ENCODE measurements around the gene RSBN1L. TPM values are rescaled to one million over a fixed set of nuclear protein-coding genes. Genes with fewer than 3 reads are reported as not detected.

RSBN1L gene
- total RNA-seq, 2 experiments from 2014 or later: 24.5 to 27.4 TPM

DNA sequence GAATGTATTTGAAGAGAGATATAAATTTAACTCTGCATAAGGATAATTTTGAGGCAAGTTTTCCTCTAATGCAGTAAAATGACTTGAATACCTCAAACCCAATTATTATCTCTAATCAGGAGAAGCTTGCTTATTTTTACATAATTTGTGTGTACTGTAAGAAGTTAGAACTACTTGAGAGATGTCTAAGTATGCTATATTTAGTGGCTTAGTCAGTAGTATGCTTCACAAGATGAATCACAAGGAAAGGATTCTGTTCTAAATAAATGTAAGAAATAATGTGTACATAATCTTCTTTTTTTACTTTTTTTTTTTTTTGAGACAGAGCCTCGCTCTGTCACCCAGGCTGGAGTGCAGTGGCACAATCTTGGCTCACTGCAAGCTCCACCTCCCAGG lies 116.0 kb downstream of the RSBN1L start:
- Mint-ChIP-seq H3K4me3 (no peak overlapping the region), H3K36me3 (ENCODE audit: low read depth) (peaks cover 51% of the 10 kb centered on the region), H3K27ac (no peak overlapping the region), H3K27me3 (ENCODE audit: low read depth) (no peaks in the 10 kb centered on the region), H3K9me3 (ENCODE audit: insufficient read depth) (peaks cover 30% of the 10 kb centered on the region), H3K4me1 (ENCODE audit: low read depth) (peaks cover 12% of the 10 kb centered on the region)
- DNase-seq (no peak), ATAC-seq (no peak)
- ChIA-PET CTCF (interaction anchor here (1.2 to 1.5 kb wide), 2 partner anchors 13 to 15 kb away, joined by 3 read pairs; no protein-coding TSS in a partner anchor), POLR2A (no interaction called here)

DNA sequence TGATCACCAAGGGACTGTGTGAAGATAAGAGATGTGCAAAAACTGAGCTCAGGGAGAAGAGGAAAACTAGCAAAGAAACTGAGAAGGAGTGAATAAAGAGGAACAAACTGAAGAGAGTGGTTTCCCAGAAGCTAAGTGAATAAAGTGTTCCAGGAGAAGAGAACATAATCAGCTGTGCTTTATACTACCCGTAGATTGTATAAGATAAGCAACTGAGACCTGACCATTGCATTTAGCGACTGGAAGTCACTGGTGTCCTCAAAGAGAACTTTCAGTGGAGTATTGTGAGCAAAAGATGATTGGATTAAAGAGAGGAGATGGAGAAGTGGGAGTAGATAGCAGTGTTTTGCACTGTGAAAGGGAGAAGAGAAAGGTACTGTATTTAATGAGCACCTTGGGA lies 116.9 kb downstream of the RSBN1L start:
- peaks cover 23% of the 10 kb centered on the region for H3K9me3 Mint-ChIP-seq (ENCODE audit: insufficient read depth)
- peaks cover 12% of the 10 kb centered on the region for H3K4me1 Mint-ChIP-seq (ENCODE audit: low read depth)
- CTCF ChIA-PET: interaction anchor here (0.6 to 1.1 kb wide), 2 partner anchors 14 to 15 kb away, joined by 3 to 4 read pairs; partner anchors contain the start of genes PHTF2 and TMEM60
- H3K27ac Mint-ChIP-seq: no peak overlapping the region
- no peak overlapping the region for H3K4me3 Mint-ChIP-seq
- peaks cover 51% of the 10 kb centered on the region for H3K36me3 Mint-ChIP-seq (ENCODE audit: low read depth)
- DNase-seq: no peak
- no peaks in the 10 kb centered on the region for H3K27me3 Mint-ChIP-seq (ENCODE audit: low read depth)
- POLR2A ChIA-PET: no interaction called here
- no peak for ATAC-seq

DNA sequence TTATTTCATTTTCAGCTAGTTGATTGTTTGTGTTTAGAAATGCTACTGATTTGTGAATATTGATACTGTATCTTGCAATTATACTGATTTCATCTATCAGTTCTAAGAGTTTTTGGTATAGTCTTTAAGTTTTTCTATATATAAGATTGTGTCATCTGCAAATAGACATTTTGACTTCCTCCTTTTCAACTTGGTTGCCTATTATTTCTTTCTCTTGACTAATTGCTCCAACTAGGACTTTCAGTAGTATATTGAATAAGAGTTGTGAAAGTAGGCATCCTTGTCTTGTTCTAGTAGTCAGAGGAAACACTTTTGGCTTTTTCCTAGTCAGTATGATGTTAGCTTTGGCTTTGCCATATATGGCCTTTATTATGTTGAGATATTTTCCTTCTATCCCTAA lies 122.8 kb downstream of the RSBN1L start:
- no peak overlapping the region for H3K4me3 Mint-ChIP-seq
- POLR2A ChIA-PET: no interaction called here
- CTCF ChIA-PET: no interaction called here

DNA sequence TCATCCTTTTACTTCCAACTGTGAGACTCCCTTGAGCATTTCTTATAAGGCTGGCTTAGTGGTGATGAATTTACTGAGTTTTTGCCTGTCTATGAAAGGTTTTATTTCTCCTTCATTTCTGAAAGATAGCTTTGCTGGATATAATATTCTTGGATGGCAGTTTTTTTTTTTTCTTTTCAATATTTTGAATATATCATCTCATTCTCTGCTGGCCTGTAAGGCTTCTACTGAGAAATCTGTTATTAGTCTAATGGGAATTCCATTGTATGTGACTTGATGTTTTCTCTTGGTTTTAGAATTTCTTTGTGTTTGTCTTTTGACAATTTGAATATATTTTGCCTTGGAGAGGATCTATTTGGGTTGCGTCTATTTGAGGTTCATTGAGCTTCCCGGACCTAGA lies 124.7 kb downstream of the RSBN1L start:
- H3K27me3 Mint-ChIP-seq (ENCODE audit: low read depth): no peaks in the 10 kb centered on the region
- no peak overlapping the region for H3K4me3 Mint-ChIP-seq
- H3K9me3 Mint-ChIP-seq (ENCODE audit: insufficient read depth): peaks cover 51% of the 10 kb centered on the region
- peaks cover 86% of the 10 kb centered on the region for H3K36me3 Mint-ChIP-seq (ENCODE audit: low read depth)
- H3K4me1 Mint-ChIP-seq (ENCODE audit: low read depth): peaks cover 19% of the 10 kb centered on the region
- POLR2A ChIA-PET: no interaction called here
- ATAC-seq: no peak
- H3K27ac Mint-ChIP-seq: no peak overlapping the region
- DNase-seq: no peak
- CTCF ChIA-PET: interaction anchor here (0.9 kb wide), 1 partner anchor 13 kb away, joined by 3 read pairs; no protein-coding TSS in a partner anchor

More for the DNA sequence above, 122.8 kb downstream of the RSBN1L start:
- no peak for ATAC-seq
- DNase-seq: no peak
- Mint-ChIP-seq H3K4me1 (ENCODE audit: low read depth) (peaks cover 14% of the 10 kb centered on the region), H3K27ac (no peak overlapping the region), H3K27me3 (ENCODE audit: low read depth) (no peaks in the 10 kb centered on the region), H3K9me3 (ENCODE audit: insufficient read depth) (peaks cover 53% of the 10 kb centered on the region), H3K36me3 (ENCODE audit: low read depth) (peaks cover 81% of the 10 kb centered on the region)

DNA sequence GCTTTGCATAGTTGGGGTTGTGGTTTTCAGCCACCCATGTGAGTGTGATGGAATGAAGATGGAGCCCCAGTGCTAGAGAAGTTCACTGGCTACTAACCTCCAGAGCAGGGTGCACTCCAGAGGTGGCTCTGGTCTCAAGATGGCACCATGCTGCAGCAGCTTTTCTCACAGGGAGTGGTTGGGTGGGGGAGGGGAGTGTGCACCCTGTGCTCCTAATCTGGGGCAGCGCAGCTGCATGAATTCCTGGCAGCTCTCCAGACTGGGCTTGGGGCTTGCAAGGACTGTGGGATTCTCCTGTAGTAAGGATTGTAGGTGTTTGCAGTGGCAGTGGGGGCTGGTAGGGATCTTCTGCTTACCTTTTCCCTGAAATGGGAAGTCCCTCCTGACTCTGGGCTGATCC lies 126.0 kb downstream of the RSBN1L start:
- H3K27ac Mint-ChIP-seq: no peak overlapping the region

DNA sequence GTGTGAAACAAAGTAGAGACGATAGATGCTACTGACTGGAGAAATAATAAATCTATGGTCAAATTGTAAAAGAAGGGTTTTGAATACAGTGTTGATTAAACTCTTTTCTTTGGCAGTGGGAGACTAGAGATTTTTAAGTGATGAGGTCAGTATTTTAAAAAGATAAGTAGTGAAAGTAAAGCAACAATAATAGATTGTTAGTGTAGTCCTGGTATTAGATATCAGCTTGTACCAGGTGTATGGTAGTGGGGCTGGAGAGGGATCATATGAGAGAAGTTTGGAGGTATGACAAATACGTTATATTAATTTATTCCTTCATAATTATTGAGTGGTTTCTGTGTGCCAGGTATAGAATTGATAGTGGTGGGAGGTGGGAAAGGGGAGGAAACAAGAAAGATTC lies 127.5 kb downstream of the RSBN1L start:
- CTCF ChIA-PET: no interaction called here
- DNase-seq (no peak), ATAC-seq (no peak)
- Mint-ChIP-seq H3K27me3 (ENCODE audit: low read depth) (no peaks in the 10 kb centered on the region), H3K36me3 (ENCODE audit: low read depth) (peaks cover 70% of the 10 kb centered on the region), H3K4me3 (no peak overlapping the region), H3K27ac (no peak overlapping the region), H3K4me1 (ENCODE audit: low read depth) (peaks cover 27% of the 10 kb centered on the region), H3K9me3 (ENCODE audit: insufficient read depth) (peaks cover 46% of the 10 kb centered on the region)
- POLR2A ChIA-PET: no interaction called here

More for the DNA sequence above, 126.0 kb downstream of the RSBN1L start:
- Mint-ChIP-seq H3K27me3 (ENCODE audit: low read depth) (no peaks in the 10 kb centered on the region), H3K4me3 (no peak overlapping the region), H3K9me3 (ENCODE audit: insufficient read depth) (peaks cover 54% of the 10 kb centered on the region), H3K36me3 (ENCODE audit: low read depth) (peaks cover 84% of the 10 kb centered on the region), H3K4me1 (ENCODE audit: low read depth) (peaks cover 24% of the 10 kb centered on the region)
- ChIA-PET CTCF (no interaction called here), POLR2A (no interaction called here)
- ATAC-seq (no peak), DNase-seq (no peak)

DNA sequence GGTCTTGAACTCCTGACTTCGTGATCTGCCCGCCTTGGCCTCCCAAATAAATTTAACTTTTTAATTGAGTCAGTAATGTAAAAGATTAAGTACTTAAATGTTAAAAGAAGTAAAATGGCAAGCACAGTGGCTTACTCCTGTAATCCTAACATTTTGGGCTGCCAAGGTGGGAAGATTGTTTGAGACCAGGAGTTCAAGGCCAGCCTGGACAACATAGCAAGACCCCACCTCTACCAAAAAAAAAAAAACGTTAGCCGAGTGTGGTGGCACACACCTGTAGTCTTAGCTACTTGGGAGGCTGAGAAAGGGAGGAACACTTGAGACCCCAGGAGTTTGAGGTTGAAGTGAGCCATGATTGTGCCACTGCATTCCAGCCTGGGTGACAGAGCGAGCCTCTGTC lies 128.4 kb downstream of the RSBN1L start:
- DNase-seq: no peak
- ChIA-PET POLR2A (no interaction called here), CTCF (no interaction called here)
- H3K4me3 Mint-ChIP-seq: no peak overlapping the region
- no peak overlapping the region for H3K27ac Mint-ChIP-seq
- no peak for ATAC-seq
- peaks cover 27% of the 10 kb centered on the region for H3K4me1 Mint-ChIP-seq (ENCODE audit: low read depth)
- H3K36me3 Mint-ChIP-seq (ENCODE audit: low read depth): peaks cover 61% of the 10 kb centered on the region
- peaks cover 37% of the 10 kb centered on the region for H3K9me3 Mint-ChIP-seq (ENCODE audit: insufficient read depth)
- no peaks in the 10 kb centered on the region for H3K27me3 Mint-ChIP-seq (ENCODE audit: low read depth)

DNA sequence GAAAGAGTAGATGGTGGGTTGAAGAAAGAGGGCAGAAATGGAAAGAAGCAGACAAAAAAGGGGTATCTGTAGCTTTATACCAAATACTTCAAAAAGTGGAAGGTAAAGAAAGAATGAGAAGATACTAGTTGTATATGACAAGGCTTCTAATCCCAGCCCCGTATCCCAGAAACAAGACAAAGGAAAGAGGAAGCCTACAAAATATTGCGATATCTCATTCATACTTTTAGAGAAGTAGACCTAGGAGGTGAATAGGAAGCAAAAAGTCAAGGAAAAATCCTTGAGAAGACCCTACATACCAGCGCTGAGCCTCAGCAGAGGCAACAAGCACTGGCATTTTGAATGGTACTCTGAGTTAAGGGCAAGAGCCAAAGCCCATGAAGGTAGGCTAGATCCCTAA lies 128.9 kb downstream of the RSBN1L start:
- H3K27me3 Mint-ChIP-seq (ENCODE audit: low read depth): no peaks in the 10 kb centered on the region
- peaks cover 56% of the 10 kb centered on the region for H3K36me3 Mint-ChIP-seq (ENCODE audit: low read depth)
- H3K4me1 Mint-ChIP-seq (ENCODE audit: low read depth): peaks cover 27% of the 10 kb centered on the region
- ATAC-seq (no peak), DNase-seq (no peak)
- no peak overlapping the region for H3K4me3 Mint-ChIP-seq
- peaks cover 32% of the 10 kb centered on the region for H3K9me3 Mint-ChIP-seq (ENCODE audit: insufficient read depth)
- CTCF ChIA-PET: no interaction called here
- no peak overlapping the region for H3K27ac Mint-ChIP-seq
- POLR2A ChIA-PET: no interaction called here

GRCh38 chr7:77826300-77826699 lies 130.0 kb downstream of the RSBN1L start:
- peaks cover 29% of the 10 kb centered on the region for H3K4me1 Mint-ChIP-seq (ENCODE audit: low read depth)

GRCh38 chr7:77827999-77828398 lies 131.7 kb downstream of the RSBN1L start:
- ATAC-seq (no peak), DNase-seq (no peak)
- peaks cover 18% of the 10 kb centered on the region for H3K9me3 Mint-ChIP-seq (ENCODE audit: insufficient read depth)
- CTCF ChIA-PET: interaction anchor here (1.8 kb wide), 1 partner anchor 176 kb away, joined by 5 read pairs; no protein-coding TSS in a partner anchor
- H3K27ac Mint-ChIP-seq: no peak overlapping the region
- peaks cover 23% of the 10 kb centered on the region for H3K4me1 Mint-ChIP-seq (ENCODE audit: low read depth)
- no peak overlapping the region for H3K4me3 Mint-ChIP-seq
- H3K36me3 Mint-ChIP-seq (ENCODE audit: low read depth): peaks cover 34% of the 10 kb centered on the region
- POLR2A ChIA-PET: no interaction called here
- no peaks in the 10 kb centered on the region for H3K27me3 Mint-ChIP-seq (ENCODE audit: low read depth)

More at GRCh38 chr7:77826300-77826699, 130.0 kb downstream of the RSBN1L start:
- ChIA-PET CTCF (no interaction called here), POLR2A (no interaction called here)
- ATAC-seq (no peak), DNase-seq (no peak)
- H3K4me3 Mint-ChIP-seq: no peak overlapping the region
- H3K27ac Mint-ChIP-seq: no peak overlapping the region
- H3K27me3 Mint-ChIP-seq (ENCODE audit: low read depth): no peaks in the 10 kb centered on the region
- peaks cover 47% of the 10 kb centered on the region for H3K36me3 Mint-ChIP-seq (ENCODE audit: low read depth)
- peaks cover 22% of the 10 kb centered on the region for H3K9me3 Mint-ChIP-seq (ENCODE audit: insufficient read depth)

GRCh38 chr7:77830649-77831355 lies 134.5 kb downstream of the RSBN1L start:
- no peak overlapping the region for H3K27ac Mint-ChIP-seq
- POLR2A ChIA-PET: no interaction called here
- no peak for DNase-seq

DNA sequence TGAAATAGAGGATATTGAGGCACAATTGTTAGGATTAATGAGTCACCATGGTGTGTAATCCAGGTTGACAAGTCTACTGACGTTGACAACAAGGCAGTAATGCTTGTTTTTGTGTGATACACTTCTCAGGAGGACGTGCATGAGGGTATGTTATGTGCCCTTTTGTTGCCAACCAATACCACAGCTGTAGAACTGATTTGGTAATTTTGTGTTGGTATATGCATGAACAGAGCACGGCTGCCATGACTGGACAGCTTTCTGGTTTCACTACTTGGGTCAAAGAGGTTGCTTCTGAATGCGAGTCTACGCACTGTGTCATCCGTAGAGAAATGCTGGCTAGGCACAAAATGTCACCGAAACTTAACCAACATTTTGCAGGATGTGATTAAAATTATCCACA lies 135.2 kb downstream of the RSBN1L start:
- H3K4me1 Mint-ChIP-seq (ENCODE audit: low read depth): peaks cover 30% of the 10 kb centered on the region
- no peak for DNase-seq
- ChIA-PET CTCF (no interaction called here), POLR2A (no interaction called here)
- ATAC-seq: no peak
- H3K27ac Mint-ChIP-seq: no peak overlapping the region
- H3K9me3 Mint-ChIP-seq (ENCODE audit: insufficient read depth): peaks cover 6% of the 10 kb centered on the region
- H3K27me3 Mint-ChIP-seq (ENCODE audit: low read depth): no peaks in the 10 kb centered on the region
- H3K36me3 Mint-ChIP-seq (ENCODE audit: low read depth): peaks cover 17% of the 10 kb centered on the region
- no peak overlapping the region for H3K4me3 Mint-ChIP-seq

More at GRCh38 chr7:77830649-77831355, 134.5 kb downstream of the RSBN1L start:
- Mint-ChIP-seq H3K4me3 (no peak overlapping the region), H3K9me3 (ENCODE audit: insufficient read depth) (peaks cover 11% of the 10 kb centered on the region), H3K27me3 (ENCODE audit: low read depth) (no peaks in the 10 kb centered on the region), H3K4me1 (ENCODE audit: low read depth) (peaks cover 33% of the 10 kb centered on the region), H3K36me3 (ENCODE audit: low read depth) (peaks cover 18% of the 10 kb centered on the region)
- CTCF ChIA-PET: no interaction called here
- no peak for ATAC-seq

DNA sequence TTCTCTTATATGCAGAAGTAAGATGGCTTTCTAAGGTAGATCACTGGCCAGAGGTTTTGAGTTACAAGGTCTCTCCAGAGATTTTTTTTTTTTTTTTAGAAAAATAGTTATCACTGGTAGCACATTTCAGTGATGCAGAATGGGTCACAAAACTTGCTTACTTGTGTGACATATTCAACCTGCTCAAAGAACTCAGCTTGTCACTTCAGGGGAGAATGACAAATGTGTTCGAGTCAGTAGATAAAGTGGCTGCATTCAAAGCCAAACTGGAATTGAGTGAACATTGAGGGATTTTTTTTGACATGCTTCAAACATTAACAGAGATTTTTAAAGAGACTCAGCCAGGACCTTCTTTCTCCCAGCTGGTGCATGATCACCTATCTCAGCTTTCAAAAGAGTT lies 135.7 kb downstream of the RSBN1L start:
- POLR2A ChIA-PET: no interaction called here
- CTCF ChIA-PET: no interaction called here
- H3K36me3 Mint-ChIP-seq (ENCODE audit: low read depth): peaks cover 15% of the 10 kb centered on the region
- H3K9me3 Mint-ChIP-seq (ENCODE audit: insufficient read depth): peaks cover 1% of the 10 kb centered on the region
- ATAC-seq (no peak), DNase-seq (no peak)
- H3K27me3 Mint-ChIP-seq (ENCODE audit: low read depth): no peaks in the 10 kb centered on the region
- H3K27ac Mint-ChIP-seq: no peak overlapping the region
- peaks cover 26% of the 10 kb centered on the region for H3K4me1 Mint-ChIP-seq (ENCODE audit: low read depth)
- no peak overlapping the region for H3K4me3 Mint-ChIP-seq

Data from activated CD8-positive, alpha-beta T cell treated with anti-CD3 and anti-CD28 coated beads, Interleukin-2, amount 10 ng/mL, durations not matched to agents 7 days and 5 days (primary cell).